Smooth muscle cell of the pulmonary artery (primary cell): Measurements from ENCODE around the gene SNX30. TPM values are rescaled to one million over a fixed set of nuclear protein-coding genes. Genes with fewer than 3 reads are reported as not detected.

ENCODE experiments used
- total RNA-seq: library from RNA; depleted of rRNA; stranded (reverse); fragments of >200 nt; gene quantifications from 2 replicates; pipeline ENCODE4 v1.2.3, GENCODE V29; 2014

SNX30 gene
- total RNA-seq: 13.3 and 18.3 TPM in 2 replicates

GRCh38 chr9:112750016-112750763, at the start of gene SNX30:
TSS of gene SNX30 (plus strand) at chr9:112750760. CDS start at chr9:112751002, 242 bp downstream.

GRCh38 chr9:112717661-112718331, 32.8 kb upstream of the SNX30 start, which contains the start of gene INIP:
TSS of gene INIP (minus strand) at chr9:112718117. CDS start at chr9:112716485, 1,632 bp downstream.

GRCh38 chr9:112890106-112891081, 139.8 kb downstream of the SNX30 start, which contains the start of gene SLC46A2:
TSS of gene SLC46A2 (minus strand) at chr9:112890876. CDS start at chr9:112890681, 195 bp downstream.

Other genes starting within 250 kb of the SNX30 start
- 13.1 and 17.2 TPM in 2 replicates for gene INIP, start 32.6 kb upstream of the SNX30 start, total RNA-seq
- gene SLC46A2, start 140.1 kb downstream of the SNX30 start, total RNA-seq: not detected in 2 replicates